OCI-LY1 (cell line): Measurements from ENCODE around the gene F10.

Experiments used
- H2AFZ ChIP-seq: fragments of 200-600 bp; sonication (generic), shearing (Covaris generic); 2 replicates; pipeline ENCODE4 v1.6.0; 2014; ENCODE audit warnings: antibody characterized with exemption, mild to moderate bottlenecking, low read length
- H3F3A ChIP-seq: fragments of 200-600 bp; sonication (generic), shearing (Covaris generic); 2 replicates; pipeline ENCODE4 v1.6.0; 2014; ENCODE audit warnings: mild to moderate bottlenecking, antibody characterized with exemption, low read length, moderate library complexity; ENCODE audit not compliant: insufficient read depth
- H3K27ac ChIP-seq: fragments of 200-600 bp; sonication (generic); 2 replicates; pipeline ENCODE4 v1.5.1; 2014; ENCODE audit warnings: low read length, mixed run types, mild to moderate bottlenecking, low read depth; ENCODE audit not compliant: poor library complexity, severe bottlenecking
- H3K27me3 ChIP-seq: fragments of 200-600 bp; sonication (generic); 2 replicates; pipeline ENCODE4 v1.6.0; 2014; ENCODE audit warnings: antibody characterized with exemption, mild to moderate bottlenecking, low read length, moderate library complexity; ENCODE audit not compliant: insufficient read depth
- H3K36me3 ChIP-seq: fragments of 200-600 bp; sonication (generic); 2 replicates; pipeline ENCODE4 v1.6.1; 2014; ENCODE audit warnings: mild to moderate bottlenecking, antibody characterized with exemption, low read length, moderate library complexity, mixed read lengths; ENCODE audit not compliant: insufficient read depth
- H3K4me1 ChIP-seq: fragments of 200-600 bp; sonication (generic); 2 replicates; pipeline ENCODE4 v1.5.1; 2014; ENCODE audit warnings: mild to moderate bottlenecking, low read length, moderate library complexity; ENCODE audit not compliant: insufficient read depth, severe bottlenecking
- H3K4me2 ChIP-seq: fragments of 200-600 bp; sonication (generic), shearing (Covaris generic); 2 replicates; pipeline ENCODE4 v1.6.1; 2014; ENCODE audit warnings: low read length
- H3K4me3 ChIP-seq: fragments of 200-600 bp; sonication (generic); 2 replicates; pipeline ENCODE4 v1.5.1; 2014; ENCODE audit warnings: low read length, low read depth, mild to moderate bottlenecking, mixed read lengths; ENCODE audit not compliant: poor library complexity, severe bottlenecking
- H3K79me2 ChIP-seq: fragments of 200-600 bp; shearing (Covaris generic); 2 replicates; pipeline ENCODE4 v1.6.1; 2016; ENCODE audit warnings: mixed run types, low read length, mixed read lengths; ENCODE audit not compliant: insufficient read depth
- H3K9ac ChIP-seq: fragments of 200-600 bp; sonication (generic), shearing (Covaris generic); 2 replicates; pipeline ENCODE4 v1.6.1; 2014; ENCODE audit warnings: mild to moderate bottlenecking, low read length, mixed read lengths
- H3K9me2 ChIP-seq: fragments of 200-600 bp; sonication (generic), shearing (Covaris generic); 2 replicates; pipeline ENCODE4 v1.6.1; 2014; ENCODE audit warnings: low read depth, mild to moderate bottlenecking, low read length, mixed read lengths
- H3K9me3 ChIP-seq: fragments of 200-600 bp; shearing (Covaris generic); 2 replicates; pipeline ENCODE4 v1.6.1; 2014; ENCODE audit warnings: low read length, mixed read lengths
- H4K20me1 ChIP-seq: fragments of 200-600 bp; sonication (generic), shearing (Covaris generic); 2 replicates; pipeline ENCODE4 v1.6.0; 2016; ENCODE audit warnings: mild to moderate bottlenecking, low read length; ENCODE audit not compliant: insufficient read depth
- EZH2 ChIP-seq: fragments of 200-600 bp; sonication (generic), shearing (Covaris generic); IDR thresholded peaks from 2 replicates; pipeline ENCODE4 v1.8.0; 2017; ENCODE audit warnings: borderline replicate concordance, mixed run types, mild to moderate bottlenecking, antibody characterized with exemption, low read length, moderate library complexity, mixed read lengths
- TF ChIP-seq, protein P1 (sequence below): fragments of 200-600 bp; sonication (generic), shearing (Covaris generic); IDR thresholded peaks from 2 replicates; pipeline ENCODE4 v1.5.1; 2017; ENCODE audit warnings: mild to moderate bottlenecking, antibody characterized with exemption, low read length, moderate library complexity, mixed read lengths

F10 gene

GRCh38 chr13:113084943-113085540 is 37.6 kb upstream of the F10 start:
- Histone ChIP-seq H3K27me3 (peaks cover 7% of the 10 kb centered on the region), H3K4me3 (no peak overlapping the region), H3K9me2 (no peaks in the 10 kb centered on the region), H3F3A (no peaks in the 10 kb centered on the region), H3K9ac (no peak overlapping the region), H3K9me3 (no peaks in the 10 kb centered on the region), H3K36me3 (no peaks in the 10 kb centered on the region), H3K4me2 (no peak overlapping the region), H3K27ac (no peak overlapping the region), H3K79me2 (no peaks in the 10 kb centered on the region), H2AFZ (no peak overlapping the region), H3K4me1 (no peaks in the 10 kb centered on the region), H4K20me1 (no peaks in the 10 kb centered on the region)
- TF ChIP-seq, protein P1, sequence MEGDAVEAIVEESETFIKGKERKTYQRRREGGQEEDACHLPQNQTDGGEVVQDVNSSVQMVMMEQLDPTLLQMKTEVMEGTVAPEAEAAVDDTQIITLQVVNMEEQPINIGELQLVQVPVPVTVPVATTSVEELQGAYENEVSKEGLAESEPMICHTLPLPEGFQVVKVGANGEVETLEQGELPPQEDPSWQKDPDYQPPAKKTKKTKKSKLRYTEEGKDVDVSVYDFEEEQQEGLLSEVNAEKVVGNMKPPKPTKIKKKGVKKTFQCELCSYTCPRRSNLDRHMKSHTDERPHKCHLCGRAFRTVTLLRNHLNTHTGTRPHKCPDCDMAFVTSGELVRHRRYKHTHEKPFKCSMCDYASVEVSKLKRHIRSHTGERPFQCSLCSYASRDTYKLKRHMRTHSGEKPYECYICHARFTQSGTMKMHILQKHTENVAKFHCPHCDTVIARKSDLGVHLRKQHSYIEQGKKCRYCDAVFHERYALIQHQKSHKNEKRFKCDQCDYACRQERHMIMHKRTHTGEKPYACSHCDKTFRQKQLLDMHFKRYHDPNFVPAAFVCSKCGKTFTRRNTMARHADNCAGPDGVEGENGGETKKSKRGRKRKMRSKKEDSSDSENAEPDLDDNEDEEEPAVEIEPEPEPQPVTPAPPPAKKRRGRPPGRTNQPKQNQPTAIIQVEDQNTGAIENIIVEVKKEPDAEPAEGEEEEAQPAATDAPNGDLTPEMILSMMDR = no peak

GRCh38 chr13:113086031-113086750 is 36.4 kb upstream of the F10 start:
- Histone ChIP-seq H3K9ac (no peak overlapping the region), H3K79me2 (no peaks in the 10 kb centered on the region), H3K4me2 (no peak overlapping the region), H2AFZ (no peak overlapping the region), H3F3A (no peaks in the 10 kb centered on the region), H3K9me2 (no peaks in the 10 kb centered on the region), H3K27me3 (peaks cover 8% of the 10 kb centered on the region), H3K9me3 (no peaks in the 10 kb centered on the region), H3K36me3 (no peaks in the 10 kb centered on the region), H3K4me3 (no peak overlapping the region), H3K27ac (no peak overlapping the region), H3K4me1 (no peaks in the 10 kb centered on the region), H4K20me1 (no peaks in the 10 kb centered on the region)
- TF ChIP-seq, protein P1 = no peak

GRCh38 chr13:113086991-113087922 is 35.3 kb upstream of the F10 start:
- no peaks in the 10 kb centered on the region for H3K79me2 ChIP-seq
- no peak overlapping the region for H3K9ac ChIP-seq
- no peaks in the 10 kb centered on the region for H3K9me2 ChIP-seq
- H2AFZ ChIP-seq = no peak overlapping the region
- no peaks in the 10 kb centered on the region for H4K20me1 ChIP-seq
- H3K4me3 ChIP-seq = no peak overlapping the region
- H3K4me1 ChIP-seq = no peaks in the 10 kb centered on the region
- no peaks in the 10 kb centered on the region for H3K36me3 ChIP-seq
- H3K27me3 ChIP-seq = peaks cover 16% of the 10 kb centered on the region
- TF ChIP-seq EZH2 = no peak
- TF ChIP-seq, protein P1 = no peak
- no peaks in the 10 kb centered on the region for H3F3A ChIP-seq
- H3K4me2 ChIP-seq = no peak overlapping the region
- no peak overlapping the region for H3K27ac ChIP-seq
- H3K9me3 ChIP-seq = no peaks in the 10 kb centered on the region
